ENCODE measurements around the gene DOCK1.

Gene DOCK1

DNA sequence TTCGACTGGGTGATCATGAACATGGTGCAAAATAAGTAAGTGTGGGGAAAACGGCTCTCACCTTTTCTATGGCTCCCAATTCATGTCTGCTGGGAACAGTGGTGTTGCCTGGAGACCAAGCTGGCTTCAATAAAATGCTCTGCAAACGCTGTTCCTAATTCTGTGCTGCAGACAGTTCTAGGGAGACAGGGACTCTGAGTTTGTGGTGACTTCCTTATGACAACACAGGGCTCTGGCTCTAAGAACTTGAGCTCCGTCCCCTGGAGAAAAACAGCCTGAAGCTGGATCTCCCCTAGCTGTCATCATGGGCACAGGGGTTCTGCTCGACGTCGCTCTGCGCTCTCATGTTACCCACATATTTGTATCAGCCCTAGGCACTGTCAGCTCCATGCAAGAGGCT lies 352.2 kb downstream of the DOCK1 start:
- TF ChIP-seq ZFX (IDR thresholded peaks at IDR 0.05), result no peak
- TF ChIP-seq, protein P1, sequence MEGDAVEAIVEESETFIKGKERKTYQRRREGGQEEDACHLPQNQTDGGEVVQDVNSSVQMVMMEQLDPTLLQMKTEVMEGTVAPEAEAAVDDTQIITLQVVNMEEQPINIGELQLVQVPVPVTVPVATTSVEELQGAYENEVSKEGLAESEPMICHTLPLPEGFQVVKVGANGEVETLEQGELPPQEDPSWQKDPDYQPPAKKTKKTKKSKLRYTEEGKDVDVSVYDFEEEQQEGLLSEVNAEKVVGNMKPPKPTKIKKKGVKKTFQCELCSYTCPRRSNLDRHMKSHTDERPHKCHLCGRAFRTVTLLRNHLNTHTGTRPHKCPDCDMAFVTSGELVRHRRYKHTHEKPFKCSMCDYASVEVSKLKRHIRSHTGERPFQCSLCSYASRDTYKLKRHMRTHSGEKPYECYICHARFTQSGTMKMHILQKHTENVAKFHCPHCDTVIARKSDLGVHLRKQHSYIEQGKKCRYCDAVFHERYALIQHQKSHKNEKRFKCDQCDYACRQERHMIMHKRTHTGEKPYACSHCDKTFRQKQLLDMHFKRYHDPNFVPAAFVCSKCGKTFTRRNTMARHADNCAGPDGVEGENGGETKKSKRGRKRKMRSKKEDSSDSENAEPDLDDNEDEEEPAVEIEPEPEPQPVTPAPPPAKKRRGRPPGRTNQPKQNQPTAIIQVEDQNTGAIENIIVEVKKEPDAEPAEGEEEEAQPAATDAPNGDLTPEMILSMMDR (conservative IDR thresholded peaks at IDR 0.05), result no peak
- no peak overlapping the region for H3K27ac ChIP-seq

DNA sequence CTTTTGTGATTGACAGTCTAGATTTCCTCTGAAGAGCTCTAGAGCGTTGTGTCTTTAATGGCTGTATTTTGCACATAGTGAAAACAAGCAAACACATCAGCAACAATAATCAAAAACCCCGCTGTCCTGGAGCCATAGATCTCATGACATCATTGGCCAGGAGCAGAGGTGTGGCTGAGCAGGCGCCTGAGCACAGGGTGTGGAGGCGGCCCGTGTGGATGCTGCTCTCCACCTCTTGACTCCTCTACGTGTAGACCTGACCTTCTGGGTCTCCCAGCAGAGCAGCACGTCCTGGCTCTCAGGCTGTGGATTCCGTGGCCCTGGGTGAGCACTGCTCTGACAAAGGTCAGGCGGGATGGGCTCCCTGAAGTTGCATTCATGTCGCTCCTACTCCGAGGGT lies 354.1 kb downstream of the DOCK1 start:
- no peak for TF ChIP-seq ZFX (IDR thresholded peaks at IDR 0.05)
- TF ChIP-seq, protein P1 (conservative IDR thresholded peaks at IDR 0.05), result no peak
- H3K27ac ChIP-seq, result no peak overlapping the region

DNA sequence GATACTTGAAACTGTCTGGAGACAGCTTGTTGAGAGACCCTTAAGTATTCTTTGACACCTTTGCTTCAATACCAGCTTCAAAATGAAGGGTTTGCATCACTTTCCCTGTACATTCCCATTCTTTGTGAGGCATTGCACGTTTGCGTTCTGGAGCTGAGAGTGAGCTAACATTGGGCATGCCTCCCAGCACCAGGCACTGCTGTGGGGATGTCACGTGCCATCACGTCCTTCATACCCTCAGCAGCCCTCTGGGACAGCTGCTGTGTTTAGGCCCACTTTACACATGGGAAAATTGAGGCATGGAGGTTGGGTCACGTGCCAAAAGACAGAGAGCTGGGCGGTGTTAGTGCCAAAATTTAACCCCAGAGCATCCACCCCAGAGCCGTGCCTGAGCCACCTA lies 357.4 kb downstream of the DOCK1 start:
- TF ChIP-seq, protein P1 (conservative IDR thresholded peaks at IDR 0.05), result no peak
- TF ChIP-seq ZFX (IDR thresholded peaks at IDR 0.05), result no peak
- no peak overlapping the region for H3K27ac ChIP-seq

DNA sequence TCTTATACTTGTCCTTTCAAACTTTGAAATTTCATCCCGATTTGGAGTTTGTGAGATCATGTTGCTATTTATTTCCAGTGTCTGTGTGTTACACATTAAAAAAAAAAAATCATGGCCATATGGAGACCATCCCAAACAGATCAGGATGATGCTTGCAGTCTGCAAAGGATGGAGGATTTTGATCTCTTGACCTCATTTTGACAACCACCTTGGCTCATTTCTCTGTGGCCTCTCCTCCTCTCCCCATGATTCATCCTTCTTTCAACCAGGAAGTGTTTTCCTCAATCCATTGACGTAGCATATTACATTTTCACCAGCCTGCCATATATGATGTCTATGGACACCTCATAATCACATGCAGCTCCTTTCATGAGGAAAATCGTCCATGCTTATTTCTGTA lies 360.1 kb downstream of the DOCK1 start:
- no peak overlapping the region for H3K27ac ChIP-seq
- TF ChIP-seq, protein P1 (conservative IDR thresholded peaks at IDR 0.05), result no peak
- TF ChIP-seq ZFX (IDR thresholded peaks at IDR 0.05), result no peak

DNA sequence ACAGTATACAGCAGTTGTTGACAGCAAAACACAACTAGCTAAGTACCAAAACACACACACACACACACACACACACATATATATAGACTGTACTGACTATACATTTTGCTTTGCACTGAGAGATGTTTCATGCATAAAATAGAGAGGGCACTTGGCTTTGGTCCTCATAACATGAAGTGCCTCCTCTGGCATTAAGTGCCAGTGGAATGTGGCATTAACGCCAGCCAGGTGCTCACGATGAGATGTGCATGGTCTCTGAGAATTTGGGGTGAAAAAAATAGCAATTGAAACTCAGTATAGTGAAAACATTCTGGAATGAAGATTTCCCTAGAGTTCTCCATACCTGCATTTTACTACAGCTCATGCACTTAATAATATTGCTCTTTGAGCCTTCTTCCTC lies 361.2 kb downstream of the DOCK1 start:
- H3K27ac ChIP-seq, result no peak overlapping the region
- TF ChIP-seq, protein P1 (conservative IDR thresholded peaks at IDR 0.05), result no peak
- no peak for TF ChIP-seq ZFX (IDR thresholded peaks at IDR 0.05)

DNA sequence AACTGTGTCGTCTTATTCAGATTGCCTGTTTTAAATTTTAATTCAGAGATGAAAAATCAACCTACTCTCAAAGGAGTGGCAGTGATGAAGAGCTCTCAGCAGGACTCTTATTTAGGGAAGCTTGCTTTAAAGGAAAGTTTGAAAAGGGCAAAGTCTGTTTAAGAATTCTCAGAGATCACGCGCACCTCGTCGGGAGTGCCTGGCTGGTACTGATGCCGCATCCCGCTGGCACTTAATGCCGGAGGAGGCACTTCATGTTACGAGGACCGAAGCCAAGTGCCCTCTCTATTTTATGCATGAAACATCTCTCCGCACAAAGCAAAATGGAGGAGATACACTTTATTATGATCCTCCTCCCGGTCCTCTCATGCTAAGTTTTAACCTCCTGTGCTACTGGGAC lies 362.2 kb downstream of the DOCK1 start:
- no peak overlapping the region for H3K27ac ChIP-seq
- TF ChIP-seq, protein P1 (conservative IDR thresholded peaks at IDR 0.05), result no peak
- TF ChIP-seq ZFX (IDR thresholded peaks at IDR 0.05), result no peak

DNA sequence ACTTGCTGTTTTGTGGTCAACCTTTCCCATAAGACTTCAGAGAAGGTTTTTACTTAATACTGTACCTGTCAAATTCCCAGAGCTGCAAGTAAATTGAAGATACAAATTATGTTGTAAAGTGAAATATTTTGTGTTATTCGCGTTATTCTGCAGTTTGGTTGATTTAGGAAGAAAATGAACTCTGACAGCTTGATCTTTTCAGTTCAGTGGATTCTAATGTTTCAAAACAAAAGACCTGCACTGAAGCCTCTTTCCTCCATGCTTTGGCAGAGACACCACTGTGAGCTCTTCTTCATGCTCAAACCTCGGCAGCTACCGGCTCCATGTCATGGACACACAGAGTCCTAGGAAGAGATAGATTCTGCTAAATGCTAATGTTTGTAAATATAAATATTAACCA lies 366.8 kb downstream of the DOCK1 start:
- no peak for TF ChIP-seq ZFX (IDR thresholded peaks at IDR 0.05)
- TF ChIP-seq, protein P1 (conservative IDR thresholded peaks at IDR 0.05), result no peak
- H3K27ac ChIP-seq, result no peak overlapping the region

All from C4-2B (cell line).